ENCODE data around the gene TBC1D22A. TPM values are rescaled to one million over a fixed set of nuclear protein-coding genes. Genes with fewer than 3 reads are reported as not detected.

Gene TBC1D22A
- total RNA-seq, 4 donors from 2014 or later: 42.6 to 70.4 (median 55.1) TPM

DNA sequence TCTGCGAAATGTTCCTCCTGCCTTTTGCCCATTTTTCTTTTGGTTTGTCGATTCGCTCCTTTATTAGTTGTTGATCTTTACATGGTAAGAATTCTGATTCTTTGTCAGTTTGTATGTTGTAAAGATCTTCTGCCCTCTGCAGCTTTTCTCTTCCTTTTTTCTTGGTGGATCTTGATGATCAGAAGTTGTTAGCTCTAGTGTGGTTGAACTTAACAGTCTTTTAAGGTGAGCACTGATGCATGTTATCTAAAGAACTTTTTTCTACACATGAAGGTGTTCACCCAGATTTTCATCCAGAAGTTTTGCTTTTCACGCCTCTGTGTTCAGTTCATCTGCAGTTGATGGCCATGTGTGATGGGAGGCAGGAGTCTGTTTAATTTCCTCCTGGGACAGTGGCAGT is 133.7 kb downstream of the TBC1D22A start:
- Histone ChIP-seq H3K27ac (peak overlapping the region in 1 of 4 donors; percentile 30), H3K9me3 (no peaks in the 10 kb centered on the region), H3K27me3 (no peaks in the 10 kb centered on the region), H3K4me1 (peaks cover 0 to 5% (median 0%) of the 10 kb centered on the region in 4 donors), H3K4me3 (no peak overlapping the region), H3K36me3 (peaks cover 0 to 19% (median 0%) of the 10 kb centered on the region in 3 donors)
- TF ChIP-seq POLR2A (IDR thresholded peaks at IDR 0.05): no peak
- TF ChIP-seq, protein P1, sequence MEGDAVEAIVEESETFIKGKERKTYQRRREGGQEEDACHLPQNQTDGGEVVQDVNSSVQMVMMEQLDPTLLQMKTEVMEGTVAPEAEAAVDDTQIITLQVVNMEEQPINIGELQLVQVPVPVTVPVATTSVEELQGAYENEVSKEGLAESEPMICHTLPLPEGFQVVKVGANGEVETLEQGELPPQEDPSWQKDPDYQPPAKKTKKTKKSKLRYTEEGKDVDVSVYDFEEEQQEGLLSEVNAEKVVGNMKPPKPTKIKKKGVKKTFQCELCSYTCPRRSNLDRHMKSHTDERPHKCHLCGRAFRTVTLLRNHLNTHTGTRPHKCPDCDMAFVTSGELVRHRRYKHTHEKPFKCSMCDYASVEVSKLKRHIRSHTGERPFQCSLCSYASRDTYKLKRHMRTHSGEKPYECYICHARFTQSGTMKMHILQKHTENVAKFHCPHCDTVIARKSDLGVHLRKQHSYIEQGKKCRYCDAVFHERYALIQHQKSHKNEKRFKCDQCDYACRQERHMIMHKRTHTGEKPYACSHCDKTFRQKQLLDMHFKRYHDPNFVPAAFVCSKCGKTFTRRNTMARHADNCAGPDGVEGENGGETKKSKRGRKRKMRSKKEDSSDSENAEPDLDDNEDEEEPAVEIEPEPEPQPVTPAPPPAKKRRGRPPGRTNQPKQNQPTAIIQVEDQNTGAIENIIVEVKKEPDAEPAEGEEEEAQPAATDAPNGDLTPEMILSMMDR (IDR thresholded peaks at IDR 0.05): no peak
- DNase-seq: no peak

DNA sequence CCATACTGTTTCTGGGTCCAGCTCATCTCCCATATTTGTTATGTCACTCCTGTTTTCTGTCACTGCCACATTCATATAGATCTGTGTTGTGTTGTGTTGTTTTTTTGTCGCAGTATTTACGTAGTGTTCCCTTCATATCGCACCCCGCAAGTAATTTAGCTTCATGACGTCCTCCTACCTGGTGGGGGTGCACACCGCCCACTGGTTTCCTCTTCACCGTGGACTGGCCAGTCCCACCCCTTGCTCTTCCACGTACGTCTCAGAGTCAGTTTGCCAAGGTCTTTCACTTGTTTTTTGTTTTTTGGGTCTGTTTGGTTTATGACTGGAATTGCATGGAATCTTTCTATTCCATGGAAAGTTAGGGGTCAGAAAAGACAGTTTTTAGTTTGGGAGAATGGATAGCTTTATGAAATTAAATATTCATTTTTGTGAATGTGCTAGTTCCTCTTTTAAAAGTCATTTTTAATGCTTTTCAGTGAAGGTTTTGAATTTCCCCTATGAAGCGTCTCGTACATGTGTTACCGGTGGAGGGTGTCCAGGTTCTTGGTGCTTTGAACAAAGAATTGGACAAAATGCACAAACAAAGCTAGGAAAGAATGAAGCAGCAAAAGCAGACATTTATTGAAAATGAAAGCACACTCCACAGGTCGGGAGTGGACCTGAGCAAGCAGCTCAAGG is 134.3 kb downstream of the TBC1D22A start:
- H3K27ac ChIP-seq: no peak overlapping the region
- peaks cover 0 to 14% (median 0%) of the 10 kb centered on the region in 3 donors for H3K36me3 ChIP-seq
- H3K4me1 ChIP-seq: peaks cover 0 to 5% (median 0%) of the 10 kb centered on the region in 4 donors
- no peaks in the 10 kb centered on the region for H3K27me3 ChIP-seq
- TF ChIP-seq, protein P1 (IDR thresholded peaks at IDR 0.05): no peak
- TF ChIP-seq POLR2A (IDR thresholded peaks at IDR 0.05): no peak
- no peak for DNase-seq
- no peak overlapping the region for H3K4me3 ChIP-seq
- H3K9me3 ChIP-seq: no peaks in the 10 kb centered on the region

DNA sequence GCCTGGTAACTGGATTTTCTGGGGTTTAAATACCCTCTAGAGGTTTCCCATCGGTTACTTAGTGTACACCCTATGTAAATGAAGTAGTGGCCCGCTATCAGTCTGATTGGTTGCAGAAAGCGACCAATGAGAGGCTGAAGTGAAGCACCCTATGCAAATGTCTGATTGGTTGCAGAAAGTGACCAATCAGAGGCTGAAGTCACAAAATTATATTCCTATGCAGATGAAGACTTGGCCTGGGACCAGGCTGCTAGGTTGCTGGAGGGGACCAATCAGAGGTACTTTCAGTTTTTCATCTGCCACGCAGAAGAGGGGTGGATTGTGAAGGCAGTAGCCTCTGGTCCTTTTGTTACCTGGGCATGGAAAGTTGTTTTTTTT is 134.8 kb downstream of the TBC1D22A start:
- Histone ChIP-seq H3K4me1 (peaks cover 0 to 5% (median 0%) of the 10 kb centered on the region in 4 donors), H3K9me3 (no peaks in the 10 kb centered on the region), H3K27me3 (no peaks in the 10 kb centered on the region), H3K4me3 (no peak overlapping the region), H3K36me3 (peaks cover 0 to 14% (median 0%) of the 10 kb centered on the region in 3 donors), H3K27ac (no peak overlapping the region)
- TF ChIP-seq, protein P1 (IDR thresholded peaks at IDR 0.05): no peak
- TF ChIP-seq POLR2A (IDR thresholded peaks at IDR 0.05): no peak
- DNase-seq: no peak

DNA sequence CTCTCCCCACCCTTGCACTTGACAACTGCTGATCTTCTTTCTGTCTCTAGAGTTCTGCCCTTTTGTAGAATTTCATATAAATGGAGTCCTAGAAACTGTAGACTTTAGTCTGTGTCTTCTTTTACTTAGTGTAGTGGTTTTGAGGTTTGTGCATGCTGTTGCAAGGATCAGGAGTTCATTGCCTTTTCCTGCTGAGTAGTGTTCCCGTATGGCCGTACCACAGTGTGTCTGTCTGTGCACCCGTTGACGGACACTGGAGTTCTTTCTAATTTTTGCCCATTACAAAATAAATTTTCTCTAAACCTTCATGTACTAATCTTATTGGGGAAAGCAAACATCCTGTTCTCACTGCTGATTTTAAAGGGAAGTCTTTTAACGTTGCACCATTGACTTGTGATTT is 138.1 kb downstream of the TBC1D22A start:
- no peak for TF ChIP-seq POLR2A (IDR thresholded peaks at IDR 0.05)
- TF ChIP-seq, protein P1 (IDR thresholded peaks at IDR 0.05): no peak
- Histone ChIP-seq H3K27me3 (no peaks in the 10 kb centered on the region), H3K36me3 (peaks cover 0 to 21% (median 0%) of the 10 kb centered on the region in 3 donors), H3K9me3 (no peaks in the 10 kb centered on the region), H3K4me1 (no peaks in the 10 kb centered on the region), H3K27ac (no peak overlapping the region), H3K4me3 (no peak overlapping the region)
- DNase-seq: no peak

DNA sequence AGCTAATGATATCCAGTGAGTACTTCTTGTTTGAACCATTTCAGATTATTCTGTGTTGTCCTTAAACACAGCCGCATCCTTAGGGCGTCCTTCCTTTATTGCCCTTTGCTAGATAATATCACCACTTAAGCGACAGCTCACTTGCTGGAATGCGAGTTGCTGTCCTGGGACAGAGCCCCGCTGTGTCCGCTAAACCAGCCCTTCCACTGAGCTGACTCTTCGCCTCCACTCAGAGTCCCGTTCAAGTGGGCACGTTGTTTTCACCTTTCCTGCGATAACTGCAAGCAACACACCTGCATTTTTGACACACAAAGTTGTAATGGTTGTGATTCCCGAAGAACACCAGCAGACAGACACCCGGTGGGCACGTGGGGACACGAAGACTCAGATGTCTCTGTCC is 140.0 kb downstream of the TBC1D22A start:
- Histone ChIP-seq H3K27ac (no peak overlapping the region), H3K27me3 (no peaks in the 10 kb centered on the region), H3K4me3 (no peak overlapping the region), H3K4me1 (no peaks in the 10 kb centered on the region), H3K36me3 (peaks cover 0 to 18% (median 0%) of the 10 kb centered on the region in 3 donors), H3K9me3 (no peaks in the 10 kb centered on the region)
- TF ChIP-seq POLR2A (IDR thresholded peaks at IDR 0.05): no peak
- TF ChIP-seq, protein P1 (IDR thresholded peaks at IDR 0.05): no peak
- peak in 1 of 3 donors; percentile 13 for DNase-seq

All from Peyer's patch (tissue), 4 donors.